ENCODE data around the gene TMEFF1.

The TMEFF1 gene

DNA sequence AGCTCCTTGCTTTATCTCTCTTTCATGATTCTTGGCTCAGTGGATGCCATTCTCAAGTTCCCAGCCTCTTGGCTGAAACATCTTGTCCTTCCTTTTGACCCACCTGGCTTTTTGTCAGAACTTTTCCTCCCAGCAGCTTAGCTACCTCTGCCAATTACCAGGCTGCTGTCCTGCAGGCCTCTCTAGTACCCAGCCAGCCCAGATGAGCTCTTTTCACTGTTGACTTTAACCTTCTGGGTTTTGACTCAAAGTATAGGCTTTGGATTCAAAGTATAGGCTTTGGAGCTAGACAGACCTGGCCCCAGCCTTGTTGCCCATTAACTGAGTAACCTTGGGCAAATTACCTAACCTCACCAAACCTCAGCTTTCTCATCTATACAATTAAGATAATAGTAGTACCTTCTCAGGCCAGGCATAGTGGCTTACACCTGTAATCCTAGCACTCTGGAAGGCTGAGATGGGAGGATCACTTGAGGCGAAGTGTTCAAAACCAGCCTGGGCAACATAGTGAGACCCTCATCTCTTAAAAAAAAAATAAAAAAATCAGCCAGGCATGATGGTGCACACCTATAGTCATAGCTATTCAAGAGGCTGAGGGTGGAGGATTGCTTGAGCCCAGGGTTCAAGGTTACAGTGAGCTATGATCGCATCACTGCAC lies 6.6 kb upstream of the TMEFF1 start:
- DNase-seq (ENCODE audit: low spot score): no peak
- TF ChIP-seq, protein P1, sequence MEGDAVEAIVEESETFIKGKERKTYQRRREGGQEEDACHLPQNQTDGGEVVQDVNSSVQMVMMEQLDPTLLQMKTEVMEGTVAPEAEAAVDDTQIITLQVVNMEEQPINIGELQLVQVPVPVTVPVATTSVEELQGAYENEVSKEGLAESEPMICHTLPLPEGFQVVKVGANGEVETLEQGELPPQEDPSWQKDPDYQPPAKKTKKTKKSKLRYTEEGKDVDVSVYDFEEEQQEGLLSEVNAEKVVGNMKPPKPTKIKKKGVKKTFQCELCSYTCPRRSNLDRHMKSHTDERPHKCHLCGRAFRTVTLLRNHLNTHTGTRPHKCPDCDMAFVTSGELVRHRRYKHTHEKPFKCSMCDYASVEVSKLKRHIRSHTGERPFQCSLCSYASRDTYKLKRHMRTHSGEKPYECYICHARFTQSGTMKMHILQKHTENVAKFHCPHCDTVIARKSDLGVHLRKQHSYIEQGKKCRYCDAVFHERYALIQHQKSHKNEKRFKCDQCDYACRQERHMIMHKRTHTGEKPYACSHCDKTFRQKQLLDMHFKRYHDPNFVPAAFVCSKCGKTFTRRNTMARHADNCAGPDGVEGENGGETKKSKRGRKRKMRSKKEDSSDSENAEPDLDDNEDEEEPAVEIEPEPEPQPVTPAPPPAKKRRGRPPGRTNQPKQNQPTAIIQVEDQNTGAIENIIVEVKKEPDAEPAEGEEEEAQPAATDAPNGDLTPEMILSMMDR (IDR thresholded peaks at IDR 0.05): no peak
- Histone ChIP-seq H3K27ac (no peak overlapping the region), H3K4me3 (no peak overlapping the region)

- no peak for DNase-seq (ENCODE audit: low spot score)
- H3K27ac ChIP-seq: no peak overlapping the region
- TF ChIP-seq, protein P1 (IDR thresholded peaks at IDR 0.05): no peak
- no peak overlapping the region for H3K4me3 ChIP-seq
Observed at GRCh38 chr9:100466829-100467221, 6.1 kb upstream of the TMEFF1 start.

GRCh38 chr9:100468041-100468440 lies 4.9 kb upstream of the TMEFF1 start:
- no peak overlapping the region for H3K27ac ChIP-seq
- H3K4me3 ChIP-seq: no peak overlapping the region
- no peak for DNase-seq (ENCODE audit: low spot score)
- TF ChIP-seq, protein P1 (IDR thresholded peaks at IDR 0.05): no peak

- no peak overlapping the region for H3K27ac ChIP-seq
- TF ChIP-seq, protein P1 (IDR thresholded peaks at IDR 0.05): no peak
- no peak overlapping the region for H3K4me3 ChIP-seq
- no peak for DNase-seq (ENCODE audit: low spot score)
Observed at GRCh38 chr9:100472268-100472667, 681 bp upstream of the TMEFF1 start.

DNA sequence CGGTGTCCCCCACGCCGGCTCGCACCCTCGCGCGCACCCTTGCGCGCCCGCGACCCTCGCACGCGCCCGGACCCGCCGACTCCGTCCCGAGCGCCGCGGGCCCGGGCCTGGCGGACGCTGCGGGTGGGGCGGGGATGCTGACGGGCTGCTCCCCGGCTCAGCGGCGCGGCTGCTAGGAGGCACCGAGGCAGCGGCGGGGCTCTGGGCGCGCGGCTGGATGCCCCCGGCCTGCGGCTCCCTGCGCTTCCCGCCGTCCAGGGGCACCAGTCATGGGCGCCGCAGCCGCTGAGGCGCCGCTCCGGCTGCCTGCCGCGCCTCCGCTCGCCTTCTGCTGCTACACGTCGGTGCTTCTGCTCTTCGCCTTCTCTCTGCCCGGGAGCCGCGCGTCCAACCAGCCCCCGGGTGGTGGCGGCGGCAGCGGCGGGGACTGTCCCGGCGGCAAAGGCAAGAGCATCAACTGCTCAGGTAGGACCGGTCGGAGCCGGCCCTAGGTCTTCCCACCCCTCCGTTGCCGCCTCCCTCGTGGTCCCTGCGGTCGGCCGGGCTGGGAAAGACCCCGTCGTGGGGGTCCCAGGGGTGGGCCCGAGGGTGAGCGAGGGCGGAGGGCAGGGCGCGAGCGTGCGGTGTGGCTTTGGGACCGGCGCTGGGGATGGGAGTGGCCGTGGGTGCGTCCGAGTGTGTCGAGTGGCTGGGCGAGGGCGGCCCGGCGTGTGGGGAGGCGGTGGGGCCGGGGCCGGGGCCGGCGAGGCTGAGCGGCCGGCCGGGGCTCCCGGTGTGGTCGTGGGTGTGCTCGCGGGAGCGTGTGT lies 530 bp downstream of the TMEFF1 start:
- Histone ChIP-seq H3K4me3 (peak overlapping the region; percentile 73), H3K27ac (no peak overlapping the region)
- TF ChIP-seq, protein P1 (IDR thresholded peaks at IDR 0.05): no peak
- DNase-seq (ENCODE audit: low spot score): no peak

DNA sequence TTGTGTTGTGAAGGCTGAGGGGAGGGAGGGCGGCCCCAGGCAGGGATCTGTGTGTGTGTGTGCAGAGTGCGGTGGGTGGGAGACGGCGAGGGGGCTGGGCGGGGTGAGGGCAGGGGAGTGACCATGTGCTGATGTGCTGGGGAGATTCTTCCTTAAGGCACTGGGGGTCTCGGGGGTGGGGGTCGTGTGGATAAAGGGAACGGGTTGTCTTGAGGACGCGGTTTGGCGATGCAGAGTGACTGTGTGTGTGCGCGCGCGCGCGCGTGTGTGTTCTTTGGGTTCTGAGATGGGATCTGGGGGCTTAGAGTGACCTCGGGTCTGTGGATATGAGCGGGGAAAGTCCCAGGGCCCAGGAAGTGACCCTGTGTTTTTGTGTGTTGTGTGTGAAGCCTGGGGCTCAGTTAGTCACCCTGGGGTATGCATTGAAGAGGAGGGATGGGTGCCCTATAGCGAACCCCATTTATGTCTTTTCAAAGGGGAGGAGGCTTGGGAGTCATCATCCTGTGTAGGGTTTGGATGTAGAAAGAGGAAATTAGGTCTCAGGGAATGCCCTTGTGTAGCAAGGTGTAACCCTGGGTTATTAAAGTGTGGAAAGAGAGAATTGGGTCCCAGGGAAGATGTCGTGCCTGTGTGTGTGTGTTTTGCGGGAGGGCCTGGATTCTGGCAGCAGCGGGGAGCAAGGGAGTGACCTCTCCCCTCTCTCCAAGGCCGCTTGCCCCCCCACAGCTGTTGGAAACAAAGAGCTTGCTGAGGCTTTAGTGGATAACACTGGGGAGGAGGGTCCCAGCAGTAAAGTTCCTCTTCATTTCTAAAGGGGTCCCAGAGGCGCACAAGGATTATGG lies 1.4 kb downstream of the TMEFF1 start:
- TF ChIP-seq, protein P1 (IDR thresholded peaks at IDR 0.05): no peak
- no peak for DNase-seq (ENCODE audit: low spot score)
- Histone ChIP-seq H3K4me3 (peak overlapping the region; percentile 73), H3K27ac (no peak overlapping the region)

Data from coronary artery (tissue), 2 donors.